ENCODE results near the gene VAMP2.

VAMP2 gene

GRCh38 chr17:8122924-8123694 lies 39.6 kb downstream of the VAMP2 start:
- no peak for DNase-seq

GRCh38 chr17:8122422-8122923 lies 40.3 kb downstream of the VAMP2 start:
- DNase-seq, result no peak

GRCh38 chr17:8121681-8122421 lies 40.9 kb downstream of the VAMP2 start:
- DNase-seq, result no peak

- no peak for DNase-seq
These were observed 41.4 kb downstream of the VAMP2 start for GRCh38 chr17:8121407-8121680.

GRCh38 chr17:8120520-8121406 lies 42.0 kb downstream of the VAMP2 start:
- DNase-seq, result peak; percentile 67 to 69

- peak; percentile 78 to 80 for DNase-seq
These were observed 42.9 kb downstream of the VAMP2 start for GRCh38 chr17:8119581-8120519.

- DNase-seq, result peak; percentile 82 to 83
These were observed 43.8 kb downstream of the VAMP2 start for GRCh38 chr17:8118769-8119580.

- peak in 1 of 2 experiments; percentile 29 for DNase-seq
These were observed 44.6 kb downstream of the VAMP2 start, which contains the start of gene ALOXE3 for GRCh38 chr17:8117980-8118768. ALOXE3 (minus strand) TSS chr17:8118514; CDS start chr17:8117990, 524 bp downstream.

GRCh38 chr17:8117367-8117979 lies 45.3 kb downstream of the VAMP2 start:
- DNase-seq, result no peak

- no peak for DNase-seq
These were observed 46.0 kb downstream of the VAMP2 start for GRCh38 chr17:8116776-8117175.

- DNase-seq, result no peak
These were observed 51.8 kb downstream of the VAMP2 start for GRCh38 chr17:8110907-8111306.

GRCh38 chr17:8110456-8110804 lies 52.3 kb downstream of the VAMP2 start:
- no peak for DNase-seq

GRCh38 chr17:8109661-8110455 lies 52.9 kb downstream of the VAMP2 start:
- DNase-seq, result peak; percentile 76 to 78
